ENCODE results near the gene CHKB. TPM values are rescaled to one million over a fixed set of nuclear protein-coding genes. Genes with fewer than 3 reads are reported as not detected.

The CHKB gene
- total and polyA plus RNA-seq, 2 of the 8 experiments (the other 6 are each of a cell fraction or from before 2014, with no cell fraction given), result 27.9 to 42.2 TPM

GRCh38 chr22:50550395-50550794, 32.3 kb downstream of the CHKB start (continued):
- TF ChIP-seq RBBP5 (IDR thresholded peaks at IDR 0.05; ENCODE audit: borderline replicate concordance, low read depth, low read length) (no peak), JUND (IDR thresholded peaks at IDR 0.05; ENCODE audit: low read length) (no peak), TBP (IDR thresholded peaks at IDR 0.05; ENCODE audit: low read depth, low read length) (no peak)
